ENCODE data around the gene AQR.

AQR gene

DNA sequence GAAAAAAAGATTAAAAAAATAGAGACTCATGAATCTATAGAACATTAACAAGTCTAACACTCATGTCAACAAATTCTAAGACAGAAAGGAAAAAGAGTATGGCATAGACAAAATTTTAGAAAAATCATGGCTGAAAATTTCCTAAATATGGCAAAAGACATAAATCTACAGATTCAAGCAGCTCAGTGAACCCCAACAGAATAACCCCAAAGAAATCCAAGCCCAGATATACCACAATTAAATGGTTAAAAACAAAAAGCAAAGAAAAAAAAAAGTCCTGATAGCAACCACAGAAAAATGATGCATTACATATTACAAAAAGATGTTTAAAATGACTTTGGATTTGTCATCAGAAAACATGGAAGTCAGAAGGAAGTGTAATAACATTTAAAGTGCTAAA is 75.6 kb downstream of the AQR start:
- DNase-seq (ENCODE audit: low read depth in 1 of 2, low spot score in 1 of 2) = no peak
- no peak overlapping the region for H3K4me3 ChIP-seq (replicated peaks; ENCODE audit: insufficient read depth, low read length)
- H3K27me3 ChIP-seq (ENCODE audit: insufficient read depth, poor library complexity, severe bottlenecking) = no peaks in the 10 kb centered on the region
- TF ChIP-seq POLR2AphosphoS5 (IDR thresholded peaks at IDR 0.05; ENCODE audit: low read depth) (no peak), SPI1 (IDR thresholded peaks at IDR 0.05; ENCODE audit: borderline replicate concordance, low read depth) (no peak), GABPA (IDR thresholded peaks at IDR 0.05; ENCODE audit: low read depth) (no peak)
- TF ChIP-seq, protein P1, sequence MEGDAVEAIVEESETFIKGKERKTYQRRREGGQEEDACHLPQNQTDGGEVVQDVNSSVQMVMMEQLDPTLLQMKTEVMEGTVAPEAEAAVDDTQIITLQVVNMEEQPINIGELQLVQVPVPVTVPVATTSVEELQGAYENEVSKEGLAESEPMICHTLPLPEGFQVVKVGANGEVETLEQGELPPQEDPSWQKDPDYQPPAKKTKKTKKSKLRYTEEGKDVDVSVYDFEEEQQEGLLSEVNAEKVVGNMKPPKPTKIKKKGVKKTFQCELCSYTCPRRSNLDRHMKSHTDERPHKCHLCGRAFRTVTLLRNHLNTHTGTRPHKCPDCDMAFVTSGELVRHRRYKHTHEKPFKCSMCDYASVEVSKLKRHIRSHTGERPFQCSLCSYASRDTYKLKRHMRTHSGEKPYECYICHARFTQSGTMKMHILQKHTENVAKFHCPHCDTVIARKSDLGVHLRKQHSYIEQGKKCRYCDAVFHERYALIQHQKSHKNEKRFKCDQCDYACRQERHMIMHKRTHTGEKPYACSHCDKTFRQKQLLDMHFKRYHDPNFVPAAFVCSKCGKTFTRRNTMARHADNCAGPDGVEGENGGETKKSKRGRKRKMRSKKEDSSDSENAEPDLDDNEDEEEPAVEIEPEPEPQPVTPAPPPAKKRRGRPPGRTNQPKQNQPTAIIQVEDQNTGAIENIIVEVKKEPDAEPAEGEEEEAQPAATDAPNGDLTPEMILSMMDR (IDR thresholded peaks at IDR 0.05; ENCODE audit: insufficient read depth, low read length) = no peak
- TF ChIP-seq, protein P2, sequence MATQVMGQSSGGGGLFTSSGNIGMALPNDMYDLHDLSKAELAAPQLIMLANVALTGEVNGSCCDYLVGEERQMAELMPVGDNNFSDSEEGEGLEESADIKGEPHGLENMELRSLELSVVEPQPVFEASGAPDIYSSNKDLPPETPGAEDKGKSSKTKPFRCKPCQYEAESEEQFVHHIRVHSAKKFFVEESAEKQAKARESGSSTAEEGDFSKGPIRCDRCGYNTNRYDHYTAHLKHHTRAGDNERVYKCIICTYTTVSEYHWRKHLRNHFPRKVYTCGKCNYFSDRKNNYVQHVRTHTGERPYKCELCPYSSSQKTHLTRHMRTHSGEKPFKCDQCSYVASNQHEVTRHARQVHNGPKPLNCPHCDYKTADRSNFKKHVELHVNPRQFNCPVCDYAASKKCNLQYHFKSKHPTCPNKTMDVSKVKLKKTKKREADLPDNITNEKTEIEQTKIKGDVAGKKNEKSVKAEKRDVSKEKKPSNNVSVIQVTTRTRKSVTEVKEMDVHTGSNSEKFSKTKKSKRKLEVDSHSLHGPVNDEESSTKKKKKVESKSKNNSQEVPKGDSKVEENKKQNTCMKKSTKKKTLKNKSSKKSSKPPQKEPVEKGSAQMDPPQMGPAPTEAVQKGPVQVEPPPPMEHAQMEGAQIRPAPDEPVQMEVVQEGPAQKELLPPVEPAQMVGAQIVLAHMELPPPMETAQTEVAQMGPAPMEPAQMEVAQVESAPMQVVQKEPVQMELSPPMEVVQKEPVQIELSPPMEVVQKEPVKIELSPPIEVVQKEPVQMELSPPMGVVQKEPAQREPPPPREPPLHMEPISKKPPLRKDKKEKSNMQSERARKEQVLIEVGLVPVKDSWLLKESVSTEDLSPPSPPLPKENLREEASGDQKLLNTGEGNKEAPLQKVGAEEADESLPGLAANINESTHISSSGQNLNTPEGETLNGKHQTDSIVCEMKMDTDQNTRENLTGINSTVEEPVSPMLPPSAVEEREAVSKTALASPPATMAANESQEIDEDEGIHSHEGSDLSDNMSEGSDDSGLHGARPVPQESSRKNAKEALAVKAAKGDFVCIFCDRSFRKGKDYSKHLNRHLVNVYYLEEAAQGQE (IDR thresholded peaks at IDR 0.05; ENCODE audit: insufficient replicate concordance, low read depth) = no peak
- H3K27ac ChIP-seq (replicated peaks) = no peak overlapping the region

DNA sequence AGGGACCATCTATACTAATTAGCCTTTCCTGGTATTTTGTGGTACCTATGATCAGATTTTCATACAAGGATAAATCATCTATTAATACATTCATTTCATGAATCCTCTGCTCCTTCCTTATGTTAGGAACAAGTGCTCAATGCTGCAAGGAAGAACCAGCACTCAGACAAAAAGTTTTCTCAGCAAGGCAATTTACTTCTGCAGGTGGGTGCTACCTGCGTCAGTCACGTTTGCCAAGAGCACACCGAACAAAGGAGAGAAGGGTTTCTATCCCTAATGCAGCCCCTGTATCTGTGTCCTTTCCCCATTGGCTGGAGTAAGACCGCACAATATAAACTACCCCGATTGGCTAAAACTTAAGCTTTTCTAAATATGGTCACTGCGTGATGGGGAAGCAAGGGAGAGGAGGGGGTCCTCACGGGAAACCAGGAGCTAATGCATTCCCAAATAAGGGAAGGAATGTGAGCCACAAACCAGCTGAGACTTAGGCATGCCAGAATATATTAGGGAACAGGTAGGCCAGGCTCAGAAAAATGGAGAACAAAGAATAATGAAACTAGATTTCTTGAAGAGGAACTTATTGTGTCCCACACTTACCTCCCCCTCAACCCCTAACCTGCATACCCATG is 76.5 kb downstream of the AQR start:
- Histone ChIP-seq H3K27ac (replicated peaks) (no peak overlapping the region), H3K4me3 (replicated peaks; ENCODE audit: insufficient read depth, low read length) (no peak overlapping the region), H3K27me3 (ENCODE audit: insufficient read depth, poor library complexity, severe bottlenecking) (no peaks in the 10 kb centered on the region)
- DNase-seq (ENCODE audit: low read depth in 1 of 2, low spot score in 1 of 2) = no peak
- TF ChIP-seq, protein P1 (IDR thresholded peaks at IDR 0.05; ENCODE audit: insufficient read depth, low read length) = no peak
- TF ChIP-seq GABPA (IDR thresholded peaks at IDR 0.05; ENCODE audit: low read depth) (no peak), SPI1 (IDR thresholded peaks at IDR 0.05; ENCODE audit: borderline replicate concordance, low read depth) (no peak), POLR2AphosphoS5 (IDR thresholded peaks at IDR 0.05; ENCODE audit: low read depth) (no peak)
- TF ChIP-seq, protein P2 (IDR thresholded peaks at IDR 0.05; ENCODE audit: insufficient replicate concordance, low read depth) = no peak

DNA sequence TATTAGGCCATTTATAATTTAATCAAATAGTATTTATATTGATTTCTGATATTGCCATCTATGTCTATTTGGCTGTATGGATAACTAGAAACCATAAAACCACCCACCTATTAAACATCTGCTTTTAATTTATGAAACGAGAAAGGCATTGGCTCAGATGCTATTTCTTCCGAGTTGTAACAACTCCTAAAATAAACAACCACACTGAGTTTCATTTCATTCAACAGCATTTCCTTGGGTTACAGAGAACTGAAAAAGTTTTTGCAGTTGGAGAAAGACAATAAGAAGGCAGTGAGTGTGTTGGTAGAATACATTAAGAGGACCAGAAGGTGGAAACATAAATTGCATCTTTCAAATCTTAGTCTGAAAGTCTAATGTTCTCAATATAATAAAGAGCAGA is 79.1 kb downstream of the AQR start:
- no peak for DNase-seq (ENCODE audit: low read depth in 1 of 2, low spot score in 1 of 2)

More for the DNA sequence above, 79.1 kb downstream of the AQR start:
- H3K27ac ChIP-seq (replicated peaks) = no peak overlapping the region
- TF ChIP-seq, protein P2 (IDR thresholded peaks at IDR 0.05; ENCODE audit: insufficient replicate concordance, low read depth) = no peak
- TF ChIP-seq, protein P1 (IDR thresholded peaks at IDR 0.05; ENCODE audit: insufficient read depth, low read length) = no peak
- TF ChIP-seq POLR2AphosphoS5 (IDR thresholded peaks at IDR 0.05; ENCODE audit: low read depth) (no peak), GABPA (IDR thresholded peaks at IDR 0.05; ENCODE audit: low read depth) (no peak), SPI1 (IDR thresholded peaks at IDR 0.05; ENCODE audit: borderline replicate concordance, low read depth) (no peak)
- H3K4me3 ChIP-seq (replicated peaks; ENCODE audit: insufficient read depth, low read length) = no peak overlapping the region
- no peaks in the 10 kb centered on the region for H3K27me3 ChIP-seq (ENCODE audit: insufficient read depth, poor library complexity, severe bottlenecking)

Measured in HL-60 (cell line).